Endothelial cell of umbilical vein (primary cell): ENCODE measurements around the gene PIK3CG. TPM values are rescaled to one million over a fixed set of nuclear protein-coding genes. Genes with fewer than 3 reads are reported as not detected.

Experiments used
- BruUV-seq: library from RNA; stranded (reverse); fragments of 400-500 nt; replicated peaks from 2 replicates; lab custom pipeline; 2021; lab: Mats Ljungman, UMichigan
- CTCF ChIA-PET: fragments of 300-600, 350-600 bp; sonication (Branson Sonifier 250); formaldehyde crosslinking; loops from one replicate; lab custom pipeline; 2021; ENCODE audit warnings: antibody characterized with exemption, inconsistent platforms; lab: Charles Lee
- POLR2A ChIA-PET: fragments of 300-600, 350-600 bp; sonication (Branson Sonifier 250); formaldehyde crosslinking; loops from one replicate; lab custom pipeline; 2021; ENCODE audit warnings: antibody characterized with exemption, inconsistent platforms; lab: Charles Lee
- DNase-seq: peaks from one replicate; pipeline ENCODE4 v3.0.0-alpha.2; 2011; ENCODE audit warnings: low read depth, low spot score
- FAIRE-seq: peaks from 2 replicates; lab custom pipeline; 2011; peaks lifted over from hg19 to GRCh38; lab: Jason Lieb, UNC
- H2AFZ ChIP-seq: 2 replicates; pipeline ENCODE4 v1.6.0; 2012; ENCODE audit warnings: low read depth, low read length, control low read depth, inconsistent platforms
- H3K27ac ChIP-seq: 2 replicates; pipeline ENCODE4 v1.5.1; 2011; ENCODE audit warnings: low read depth, mild to moderate bottlenecking, control low read depth, low read length, moderate library complexity; ENCODE audit not compliant: insufficient read depth
- H3K27me3 ChIP-seq, 2 experiments: 2 replicates each; pipeline versions ENCODE4 v1.6.0 to v1.6.1; 2011; ENCODE audit warnings: low read length in 2 of 2, mixed read lengths in 1 of 2; ENCODE audit not compliant: control insufficient read depth in 2 of 2, insufficient read depth in 2 of 2
- H3K36me3 ChIP-seq, 2 experiments: 2 replicates in 1 of 2; 3 replicates in 1 of 2; pipeline ENCODE4 v1.5.1; 2011; ENCODE audit warnings: low read length in 2 of 2, mild to moderate bottlenecking in 1 of 2, moderate library complexity in 1 of 2; ENCODE audit not compliant: control insufficient read depth in 2 of 2, insufficient read depth in 2 of 2; ENCODE audit errors: extremely low read depth in 1 of 2
- H3K4me1 ChIP-seq: 3 replicates; pipeline ENCODE4 v1.5.1; 2011; ENCODE audit warnings: mild to moderate bottlenecking, low read length; ENCODE audit not compliant: control insufficient read depth, insufficient read depth; ENCODE audit errors: extremely low read depth
- H3K4me2 ChIP-seq: 2 replicates; pipeline ENCODE4 v1.6.1; 2011; ENCODE audit warnings: low read length, control low read depth, mixed read lengths; ENCODE audit not compliant: insufficient read depth
- H3K4me3 ChIP-seq, 3 experiments: fragments of 200-600 bp in 1 of 3; sonication (generic), shearing (Covaris generic) in 1 of 3; replicated peaks in 1 of 3; 2 replicates each; pipeline ENCODE4 v1.5.1; 2011 to 2016; ENCODE audit warnings: control low read depth in 3 of 3, low read length in 3 of 3, mild to moderate bottlenecking in 2 of 3, inconsistent platforms in 1 of 3, low read depth in 1 of 3, moderate library complexity in 1 of 3; ENCODE audit not compliant: insufficient read depth in 1 of 3
- H3K79me2 ChIP-seq: 2 replicates; pipeline ENCODE4 v1.6.0; 2012; ENCODE audit warnings: low read length, inconsistent platforms; ENCODE audit not compliant: control insufficient read depth, insufficient read depth
- H3K9ac ChIP-seq: replicated peaks from 2 replicates; pipeline ENCODE3; 2011; ENCODE audit warnings: low read length, control low read depth; ENCODE audit not compliant: insufficient read depth; ENCODE audit errors: extremely low read depth
- H3K9me1 ChIP-seq: replicated peaks from 3 replicates; pipeline ENCODE4 v1.6.0; 2011; ENCODE audit warnings: mild to moderate bottlenecking, low read length; ENCODE audit not compliant: control insufficient read depth, insufficient read depth; ENCODE audit errors: extremely low read depth
- H3K9me3 ChIP-seq: replicated peaks from 2 replicates; pipeline ENCODE4 v1.5.1; 2012; ENCODE audit warnings: low read length, inconsistent platforms; ENCODE audit not compliant: control insufficient read depth, insufficient read depth
- H4K20me1 ChIP-seq: replicated peaks from 2 replicates; pipeline ENCODE3; 2011; ENCODE audit warnings: mild to moderate bottlenecking, low read length; ENCODE audit not compliant: control insufficient read depth, insufficient read depth; ENCODE audit errors: extremely low read depth
- EZH2 ChIP-seq: IDR thresholded peaks from 2 replicates; pipeline ENCODE4 v1.6.1; 2012; ENCODE audit warnings: borderline replicate concordance, low read depth, mild to moderate bottlenecking, moderate library complexity, low read length, inconsistent platforms; ENCODE audit not compliant: severe bottlenecking
- FOS ChIP-seq: IDR thresholded peaks from 2 replicates; pipeline ENCODE4 v1.6.1; 2011; ENCODE audit warnings: mild to moderate bottlenecking, low read length, moderate library complexity, borderline replicate concordance; ENCODE audit not compliant: insufficient read depth
- GATA2 ChIP-seq: IDR thresholded peaks from 2 replicates; pipeline ENCODE4 v1.7.0; 2011; ENCODE audit warnings: low read depth, mild to moderate bottlenecking, moderate library complexity, mixed read lengths, low read length; ENCODE audit not compliant: insufficient read length, insufficient read depth
- JUN ChIP-seq: IDR thresholded peaks from 2 replicates; pipeline ENCODE4 v1.6.1; 2011; ENCODE audit warnings: borderline replicate concordance, low read depth; ENCODE audit not compliant: insufficient read length, insufficient read depth
- MAX ChIP-seq: IDR thresholded peaks from 2 replicates; pipeline ENCODE4 v1.6.1; 2011; ENCODE audit not compliant: insufficient read depth, insufficient read length
- MYC ChIP-seq: IDR thresholded peaks from one replicate; pipeline ENCODE4 v1.6.1; 2011; ENCODE audit warnings: mild to moderate bottlenecking, low read depth, low read length
- POLR2A ChIP-seq: IDR thresholded peaks from 2 replicates; pipeline ENCODE4 v1.6.1; 2012; ENCODE audit warnings: low read depth, mild to moderate bottlenecking, control low read depth, low read length
- POLR2AphosphoS5 ChIP-seq: IDR thresholded peaks from 2 replicates; pipeline ENCODE4 v1.6.1; 2012; ENCODE audit warnings: low read depth, mild to moderate bottlenecking, control low read depth, low read length, moderate library complexity; ENCODE audit not compliant: insufficient read depth
- dilution Hi-C: fragments of 300-500 bp; cut with MboI; formaldehyde crosslinking; loops from one replicate; pipeline ENCODE4 v1.15.0; 2019; ENCODE audit warnings: low sequenced_read_pairs; ENCODE audit not compliant: extremely low pct_ligation_motif_present
- intact Hi-C: fragments of 100-400 bp; cut with micrococcal nuclease; formaldehyde crosslinking; loops from one replicate; pipeline ENCODE4 v1.10.0; 2022
- polyA plus RNA-seq, 4 experiments: library from polyadenylated mRNA; depleted of rRNA in 3 of 4; stranded (reverse) in 3 of 4; unstranded in 1 of 4; fragments of >200 nt; gene quantifications; 2 replicates each; pipeline versions ENCODE4 v1.2.1 to v1.2.3, GENCODE V29; 2011 to 2012; ENCODE audit warnings: missing spikeins in 1 of 4
- total RNA-seq: library from RNA; stranded (reverse); gene quantifications from 2 replicates; pipeline ENCODE4 v1.2.3, GENCODE V29; 2021
- TF ChIP-seq, protein P1 (sequence below), 2 donors: IDR thresholded peaks; 1 replicate in 1 of 2; 2 replicates in 1 of 2; pipeline ENCODE4 v1.5.1; 2011; ENCODE audit warnings: low read length in 2 of 2, mild to moderate bottlenecking in 2 of 2, moderate library complexity in 2 of 2, control low read depth in 1 of 2, inconsistent platforms in 1 of 2, low read depth in 1 of 2; ENCODE audit not compliant: insufficient read depth in 1 of 2; ENCODE audit errors: extremely low read depth in 1 of 2

PIK3CG gene
- total and polyA plus RNA-seq, 2 donors (not counting 3 experiments of a cell fraction or from before 2014, with no cell fraction given), result 1.2 to 6.2 TPM

GRCh38 chr7:106905734-106906133 is 40.7 kb downstream of the PIK3CG start:
- Histone ChIP-seq H4K20me1 (no peaks in the 10 kb centered on the region), H3K9me3 (no peaks in the 10 kb centered on the region), H3K9ac (no peak overlapping the region), H2AFZ (no peak overlapping the region), H3K4me2 (no peak overlapping the region), H3K4me1 (no peaks in the 10 kb centered on the region), H3K36me3 (no peaks in the 10 kb centered on the region), H3K27me3 (no peaks in the 10 kb centered on the region), H3K4me3 (no peak overlapping the region), H3K9me1 (no peaks in the 10 kb centered on the region), H3K79me2 (no peaks in the 10 kb centered on the region), H3K27ac (no peak overlapping the region)
- intact Hi-C loops, result no loop called here
- dilution Hi-C loops, result no loop called here
- TF ChIP-seq GATA2, result no peak
- TF ChIP-seq FOS, result no peak
- no peak for TF ChIP-seq MYC
- TF ChIP-seq EZH2, result no peak
- no peak for TF ChIP-seq MAX
- no peak for TF ChIP-seq POLR2A
- no peak for TF ChIP-seq POLR2AphosphoS5
- TF ChIP-seq JUN, result no peak
- TF ChIP-seq, protein P1, sequence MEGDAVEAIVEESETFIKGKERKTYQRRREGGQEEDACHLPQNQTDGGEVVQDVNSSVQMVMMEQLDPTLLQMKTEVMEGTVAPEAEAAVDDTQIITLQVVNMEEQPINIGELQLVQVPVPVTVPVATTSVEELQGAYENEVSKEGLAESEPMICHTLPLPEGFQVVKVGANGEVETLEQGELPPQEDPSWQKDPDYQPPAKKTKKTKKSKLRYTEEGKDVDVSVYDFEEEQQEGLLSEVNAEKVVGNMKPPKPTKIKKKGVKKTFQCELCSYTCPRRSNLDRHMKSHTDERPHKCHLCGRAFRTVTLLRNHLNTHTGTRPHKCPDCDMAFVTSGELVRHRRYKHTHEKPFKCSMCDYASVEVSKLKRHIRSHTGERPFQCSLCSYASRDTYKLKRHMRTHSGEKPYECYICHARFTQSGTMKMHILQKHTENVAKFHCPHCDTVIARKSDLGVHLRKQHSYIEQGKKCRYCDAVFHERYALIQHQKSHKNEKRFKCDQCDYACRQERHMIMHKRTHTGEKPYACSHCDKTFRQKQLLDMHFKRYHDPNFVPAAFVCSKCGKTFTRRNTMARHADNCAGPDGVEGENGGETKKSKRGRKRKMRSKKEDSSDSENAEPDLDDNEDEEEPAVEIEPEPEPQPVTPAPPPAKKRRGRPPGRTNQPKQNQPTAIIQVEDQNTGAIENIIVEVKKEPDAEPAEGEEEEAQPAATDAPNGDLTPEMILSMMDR (IDR thresholded peaks at IDR 0.05; ENCODE audit: extremely low read depth in 1 of 2, insufficient read depth in 1 of 2, low read depth in 1 of 2, low read length in 2 of 2), result no peak
- BruUV-seq, result no TSS peak
- DNase-seq (no peak), FAIRE-seq (no peak)
- CTCF ChIA-PET, result no interaction called here
- POLR2A ChIA-PET, result no interaction called here
